Fibroblast of lung (primary cell): ENCODE measurements around the gene LMF2.

Experiments used
- CTCF ChIP-seq, 2 donors: IDR thresholded peaks in 1 of 2; conservative IDR thresholded peaks in 1 of 2; 1 replicate in 1 of 2; 2 replicates in 1 of 2; pipeline ENCODE4 v1.5.1; 2011 to 2012; ENCODE audit warnings: low read length in 2 of 2, control low read depth in 1 of 2, inconsistent platforms in 1 of 2, low read depth in 1 of 2, mild to moderate bottlenecking in 1 of 2
- EZH2 ChIP-seq: IDR thresholded peaks from 2 replicates; pipeline ENCODE4 v1.5.1; 2012; ENCODE audit warnings: low read length, control low read depth, mild to moderate bottlenecking; ENCODE audit errors: missing control alignments

DNA sequence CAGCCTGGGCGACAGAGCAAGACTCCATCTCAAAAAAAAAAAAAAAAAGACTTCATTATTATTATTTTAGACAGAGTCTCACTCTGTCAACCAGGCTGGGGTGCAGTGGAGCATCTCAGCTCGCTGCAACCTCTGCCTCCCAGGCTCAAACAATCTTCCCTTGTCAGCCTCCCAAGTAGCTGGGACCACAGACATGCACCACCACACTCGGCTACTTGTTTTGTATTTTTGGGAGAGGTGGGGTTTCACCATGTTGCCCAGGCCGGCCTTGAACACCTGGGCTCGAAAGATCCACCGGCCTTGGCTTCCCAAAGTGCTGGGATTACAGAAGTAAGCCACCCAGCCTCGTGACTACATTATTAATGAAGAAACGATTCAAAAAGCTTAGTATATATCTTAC lies 27.6 kb upstream of the LMF2 start:
- TF ChIP-seq CTCF (conservative IDR thresholded peaks at IDR 0.05 in 1 of 2, IDR thresholded peaks at IDR 0.05 in 1 of 2; ENCODE audit: low read depth in 1 of 2, low read length in 2 of 2) (no peak), EZH2 (no peak)
